Neural cell (in vitro differentiated cells): ENCODE results near the gene DHTKD1. TPM values are rescaled to one million over a fixed set of nuclear protein-coding genes. Genes with fewer than 3 reads are reported as not detected.

ENCODE experiments used
- H2AFZ ChIP-seq: fragments of 200-600, 300-800 bp; sonication (generic), shearing (Covaris generic); 2 replicates; pipeline ENCODE4 v1.6.0; 2014; ENCODE audit warnings: low read depth, mild to moderate bottlenecking, antibody characterized with exemption, low read length, moderate library complexity
- H3F3A ChIP-seq: fragments of 200-600 bp; shearing (Covaris generic); 2 replicates; pipeline ENCODE4 v1.6.1; 2016; ENCODE audit warnings: mild to moderate bottlenecking, moderate library complexity, mixed read lengths, antibody characterized with exemption, low read length; ENCODE audit not compliant: insufficient read depth, poor library complexity, severe bottlenecking
- H3K27ac ChIP-seq: fragments of 200-600, 300-800 bp; sonication (generic), shearing (Covaris generic); 2 replicates; pipeline ENCODE4 v1.5.1; 2014; ENCODE audit warnings: mild to moderate bottlenecking, low read length, moderate library complexity
- H3K27me3 ChIP-seq: fragments of 300-800, 200-600 bp; sonication (generic), shearing (Covaris generic); 2 replicates; pipeline ENCODE4 v1.6.0; 2014; ENCODE audit warnings: mild to moderate bottlenecking, low read depth, low read length, moderate library complexity; ENCODE audit not compliant: insufficient read depth
- H3K36me3 ChIP-seq: fragments of 300-800, 200-600 bp; sonication (generic), shearing (Covaris generic); 2 replicates; pipeline ENCODE4 v1.5.1; 2014; ENCODE audit warnings: mild to moderate bottlenecking, antibody characterized with exemption, low read length, moderate library complexity; ENCODE audit not compliant: insufficient read depth
- H3K4me2 ChIP-seq: fragments of 300-800, 200-600 bp; sonication (generic), shearing (Covaris generic); 2 replicates; pipeline ENCODE4 v1.6.0; 2014; ENCODE audit warnings: mild to moderate bottlenecking, low read length
- H3K4me3 ChIP-seq: fragments of 300-800, 200-600 bp; sonication (generic), shearing (Covaris generic); 2 replicates; pipeline ENCODE4 v1.5.1; 2014; ENCODE audit warnings: mild to moderate bottlenecking, low read length, moderate library complexity
- H3K79me2 ChIP-seq: fragments of 200-600 bp; shearing (Covaris generic); replicated peaks from 2 replicates; pipeline ENCODE4 v1.6.0; 2014; ENCODE audit warnings: mild to moderate bottlenecking, low read length, moderate library complexity; ENCODE audit not compliant: insufficient read depth
- H3K9ac ChIP-seq: fragments of 300-800, 200-600 bp; sonication (generic), shearing (Covaris generic); 2 replicates; pipeline ENCODE4 v1.6.1; 2016; ENCODE audit warnings: mild to moderate bottlenecking, low read length, mixed read lengths
- H3K9me2 ChIP-seq: fragments of 200-600 bp; shearing (Covaris generic); 2 replicates; pipeline ENCODE4 v1.6.1; 2016; ENCODE audit warnings: mild to moderate bottlenecking, low read length, mixed read lengths; ENCODE audit not compliant: insufficient read depth
- H3K9me3 ChIP-seq: fragments of 200-600, 300-800 bp; sonication (generic), shearing (Covaris generic); 2 replicates; pipeline ENCODE4 v1.6.1; 2016; ENCODE audit warnings: mild to moderate bottlenecking, mixed run types, low read length, moderate library complexity, mixed read lengths
- H4K20me1 ChIP-seq: fragments of 200-600 bp; shearing (Covaris generic); 2 replicates; pipeline ENCODE4 v1.6.1; 2016; ENCODE audit warnings: mild to moderate bottlenecking, mixed run types; ENCODE audit not compliant: insufficient read depth
- CTCF ChIP-seq: fragments of 450-650 bp; IDR thresholded peaks from 2 replicates; pipeline ENCODE4 v1.5.1; 2014; ENCODE audit warnings: antibody characterized with exemption, mild to moderate bottlenecking, moderate library complexity; ENCODE audit not compliant: poor library complexity, severe bottlenecking
- EP300 ChIP-seq: fragments of 450-650 bp; conservative IDR thresholded peaks from 2 replicates; pipeline ENCODE4 v1.6.1; 2014; ENCODE audit warnings: antibody characterized with exemption, mild to moderate bottlenecking, moderate library complexity; ENCODE audit not compliant: poor library complexity, severe bottlenecking
- EZH2 ChIP-seq: fragments of 200-600, 300-800 bp; shearing (Covaris generic), sonication (generic); IDR thresholded peaks from 2 replicates; pipeline ENCODE4 v1.6.1; 2014; ENCODE audit warnings: antibody characterized with exemption, low read length, borderline replicate concordance, mild to moderate bottlenecking; ENCODE audit not compliant: insufficient read depth, poor library complexity, severe bottlenecking
- MXI1 ChIP-seq: fragments of 450-650 bp; conservative IDR thresholded peaks from 2 replicates; pipeline ENCODE4 v1.6.1; 2014; ENCODE audit warnings: antibody characterized with exemption, mild to moderate bottlenecking; ENCODE audit not compliant: poor library complexity, severe bottlenecking
- POLR2AphosphoS5 ChIP-seq: IDR thresholded peaks from 2 replicates; pipeline ENCODE4 v1.6.1; 2012
- RAD21 ChIP-seq: fragments of 450-650 bp; conservative IDR thresholded peaks from 2 replicates; pipeline ENCODE4 v1.6.1; 2014; ENCODE audit warnings: antibody characterized with exemption, mild to moderate bottlenecking, moderate library complexity
- REST ChIP-seq: IDR thresholded peaks from 2 replicates; pipeline ENCODE4 v1.6.1; 2012; ENCODE audit warnings: borderline replicate concordance
- SMC3 ChIP-seq: fragments of 450-650 bp; conservative IDR thresholded peaks from 2 replicates; pipeline ENCODE4 v1.6.1; 2014; ENCODE audit warnings: antibody characterized with exemption, mild to moderate bottlenecking, moderate library complexity; ENCODE audit not compliant: poor library complexity
- polyA plus RNA-seq: library from polyadenylated mRNA; depleted of rRNA; stranded (reverse); fragments of >200 nt; gene quantifications from 2 replicates; pipeline ENCODE4 v1.2.3, GENCODE V29; 2014

The DHTKD1 gene
- polyA plus RNA-seq, 1 donor from 2014 or later = 24.0 TPM

- H3K4me3 ChIP-seq = no peak overlapping the region
- H3K79me2 ChIP-seq = no peaks in the 10 kb centered on the region
- no peak overlapping the region for H3K27ac ChIP-seq
- no peaks in the 10 kb centered on the region for H4K20me1 ChIP-seq
- H3F3A ChIP-seq = no peaks in the 10 kb centered on the region
- TF ChIP-seq POLR2AphosphoS5 = no peak
- H3K27me3 ChIP-seq = no peaks in the 10 kb centered on the region
- no peak overlapping the region for H2AFZ ChIP-seq
- no peaks in the 10 kb centered on the region for H3K9me3 ChIP-seq
- no peaks in the 10 kb centered on the region for H3K9me2 ChIP-seq
- H3K4me2 ChIP-seq = no peak overlapping the region
- H3K36me3 ChIP-seq = no peaks in the 10 kb centered on the region
- H3K9ac ChIP-seq = no peak overlapping the region
Measured at GRCh38 chr10:12077580-12078180, 8.9 kb downstream of the DHTKD1 start.

GRCh38 chr10:12081470-12081869 is 12.7 kb downstream of the DHTKD1 start:
- no peaks in the 10 kb centered on the region for H3F3A ChIP-seq
- H3K9me3 ChIP-seq = no peaks in the 10 kb centered on the region
- H3K9ac ChIP-seq = no peak overlapping the region
- H4K20me1 ChIP-seq = no peaks in the 10 kb centered on the region
- no peak overlapping the region for H3K4me3 ChIP-seq
- no peaks in the 10 kb centered on the region for H3K9me2 ChIP-seq
- H3K27me3 ChIP-seq = no peaks in the 10 kb centered on the region
- H3K27ac ChIP-seq = no peak overlapping the region
- H2AFZ ChIP-seq = no peak overlapping the region
- H3K4me2 ChIP-seq = no peak overlapping the region
- no peaks in the 10 kb centered on the region for H3K79me2 ChIP-seq
- H3K36me3 ChIP-seq = no peaks in the 10 kb centered on the region
- TF ChIP-seq POLR2AphosphoS5 = no peak
- TF ChIP-seq REST = no peak
- no peak for TF ChIP-seq EP300
- TF ChIP-seq RAD21 = no peak
- TF ChIP-seq MXI1 = no peak
- TF ChIP-seq EZH2 = no peak
- no peak for TF ChIP-seq SMC3
- TF ChIP-seq CTCF = no peak
